GM18858 (cell line): ENCODE data around the gene ENDOU.

ENCODE experiments used
- ATAC-seq: cut with Tn5 transposase; IDR thresholded peaks from one replicate; pipeline ENCODE4 v1.9.1; 2021; ENCODE audit not compliant: unreplicated experiment

Gene ENDOU

GRCh38 chr12:47744778-47745436 is 19.6 kb upstream of the ENDOU start:
- no peak for ATAC-seq

GRCh38 chr12:47744005-47744651 is 18.8 kb upstream of the ENDOU start:
- no peak for ATAC-seq

GRCh38 chr12:47743311-47743860 is 18.1 kb upstream of the ENDOU start:
- ATAC-seq = no peak

GRCh38 chr12:47742253-47742825 is 17.0 kb upstream of the ENDOU start:
- no peak for ATAC-seq

GRCh38 chr12:47741340-47741703 is 16.0 kb upstream of the ENDOU start:
- peak; percentile 44 for ATAC-seq

- no peak for ATAC-seq
Measured at GRCh38 chr12:47740606-47741339, 15.5 kb upstream of the ENDOU start.

GRCh38 chr12:47739979-47740378 is 14.7 kb upstream of the ENDOU start:
- peak; percentile 42 for ATAC-seq

- no peak for ATAC-seq
Measured at GRCh38 chr12:47739297-47739696, 14.0 kb upstream of the ENDOU start.

GRCh38 chr12:47737936-47738594 is 12.8 kb upstream of the ENDOU start:
- no peak for ATAC-seq

GRCh38 chr12:47736877-47737676 is 11.8 kb upstream of the ENDOU start:
- ATAC-seq = no peak

GRCh38 chr12:47736216-47736615 is 10.9 kb upstream of the ENDOU start:
- no peak for ATAC-seq

- ATAC-seq = no peak
Measured at GRCh38 chr12:47735649-47736048, 10.4 kb upstream of the ENDOU start.

GRCh38 chr12:47734725-47735480 is 9.6 kb upstream of the ENDOU start:
- ATAC-seq = no peak

- ATAC-seq = no peak
Measured at GRCh38 chr12:47733142-47733541, 7.9 kb upstream of the ENDOU start.

- no peak for ATAC-seq
Measured at GRCh38 chr12:47732504-47732903, 7.2 kb upstream of the ENDOU start.

- no peak for ATAC-seq
Measured at GRCh38 chr12:47731723-47732122, 6.4 kb upstream of the ENDOU start.

GRCh38 chr12:47730341-47730744 is 5.1 kb upstream of the ENDOU start:
- ATAC-seq = no peak

GRCh38 chr12:47729233-47729632 is 3.9 kb upstream of the ENDOU start:
- ATAC-seq = no peak

GRCh38 chr12:47725893-47726292 is 603 bp upstream of the ENDOU start:
- ATAC-seq = peak; percentile 91
